IMR-90 (cell line): ENCODE results near the gene RASGRF2. TPM values are rescaled to one million over a fixed set of nuclear protein-coding genes. Genes with fewer than 3 reads are reported as not detected.

Experiments used
- ATAC-seq: fragments of 200-7000 bp; cut with Tn5 transposase; 2 replicates; pipeline ENCODE4 v1.9.1; 2020; ENCODE audit warnings: low read depth, mild to moderate bottlenecking, moderate library complexity
- BruUV-seq: library from RNA; stranded (reverse); fragments of 400-500 nt; replicated peaks from 2 replicates; lab custom pipeline; 2021; lab: Mats Ljungman, UMichigan
- CTCF ChIA-PET: fragments of 300-600 bp; formaldehyde crosslinking; extraction: SDS; loops from one replicate; lab custom pipeline; 2021; ENCODE audit warnings: antibody characterized with exemption; lab: Yijun Ruan, JAX
- POLR2A ChIA-PET: fragments of 300-600 bp; sonication (Branson Sonifier 250); formaldehyde crosslinking; loops from one replicate; lab custom pipeline; 2022; ENCODE audit warnings: antibody characterized with exemption; ENCODE audit not compliant: unreplicated experiment; lab: Charles Lee
- DNase-seq: peaks from one replicate; pipeline ENCODE4 v3.0.0; 2013
- H2AFZ ChIP-seq: replicated peaks from 2 replicates; pipeline ENCODE3; 2013; ENCODE audit warnings: low read length, mild to moderate bottlenecking; ENCODE audit not compliant: poor library complexity
- H2AK5ac ChIP-seq: 2 replicates; pipeline ENCODE4 v1.6.1; 2013; ENCODE audit warnings: low read depth, low read length, inconsistent platforms
- H2AK9ac ChIP-seq: replicated peaks from 2 replicates; pipeline ENCODE3; 2013; ENCODE audit warnings: mild to moderate bottlenecking, low read depth, low read length, moderate library complexity; ENCODE audit not compliant: poor library complexity
- H2BK120ac ChIP-seq: 2 replicates; pipeline ENCODE4 v1.6.1; 2013; ENCODE audit warnings: low read depth, low read length, inconsistent platforms
- H2BK15ac ChIP-seq: 3 replicates; pipeline ENCODE4 v1.6.1; 2013; ENCODE audit warnings: low read depth, low read length, inconsistent platforms
- H2BK20ac ChIP-seq: 2 replicates; pipeline ENCODE4 v1.6.1; 2013; ENCODE audit warnings: low read depth, mild to moderate bottlenecking, inconsistent platforms, low read length, moderate library complexity
- H2BK5ac ChIP-seq: 2 replicates; pipeline ENCODE4 v1.6.1; 2013; ENCODE audit warnings: mild to moderate bottlenecking, low read depth, low read length, inconsistent platforms; ENCODE audit not compliant: poor library complexity, severe bottlenecking
- H3K14ac ChIP-seq: replicated peaks from 2 replicates; pipeline ENCODE4 v1.6.1; 2013; ENCODE audit warnings: low read depth, low read length, inconsistent platforms
- H3K18ac ChIP-seq: 2 replicates; pipeline ENCODE4 v1.6.1; 2013; ENCODE audit warnings: low read depth, low read length, control low read depth
- H3K23ac ChIP-seq: 2 replicates; pipeline ENCODE4 v1.6.1; 2013; ENCODE audit warnings: low read depth, low read length, inconsistent platforms
- H3K27ac ChIP-seq: 2 replicates; pipeline ENCODE4 v1.5.1; 2013; ENCODE audit warnings: mild to moderate bottlenecking, control low read depth, low read length; ENCODE audit not compliant: insufficient read depth
- H3K27me3 ChIP-seq: 2 replicates; pipeline ENCODE4 v1.6.1; 2013; ENCODE audit warnings: low read length; ENCODE audit not compliant: control insufficient read depth, insufficient read depth
- H3K36me3 ChIP-seq: 2 replicates; pipeline ENCODE4 v1.6.1; 2013; ENCODE audit warnings: low read length, mixed read lengths; ENCODE audit not compliant: control insufficient read depth, insufficient read depth
- H3K4ac ChIP-seq: 2 replicates; pipeline ENCODE4 v1.6.1; 2013; ENCODE audit warnings: low read depth, low read length, inconsistent platforms
- H3K4me1 ChIP-seq: 2 replicates; pipeline ENCODE4 v1.6.1; 2013; ENCODE audit warnings: low read length, mixed read lengths; ENCODE audit not compliant: control insufficient read depth, insufficient read depth
- H3K4me2 ChIP-seq: 2 replicates; pipeline ENCODE4 v1.6.1; 2013; ENCODE audit warnings: low read depth, mild to moderate bottlenecking, control low read depth, low read length, moderate library complexity
- H3K4me3 ChIP-seq: 2 replicates; pipeline ENCODE4 v1.5.1; 2013; ENCODE audit warnings: low read depth, mild to moderate bottlenecking, control low read depth, low read length, moderate library complexity; ENCODE audit not compliant: insufficient read depth
- H3K56ac ChIP-seq: 2 replicates; pipeline ENCODE4 v1.6.1; 2013; ENCODE audit warnings: low read length, inconsistent platforms; ENCODE audit not compliant: insufficient read depth; ENCODE audit errors: extremely low read depth
- H3K79me1 ChIP-seq, 2 experiments: 2 replicates each; pipeline ENCODE4 v1.6.1; 2013; ENCODE audit warnings: low read length in 2 of 2, inconsistent platforms in 1 of 2, low read depth in 1 of 2
- H3K9ac ChIP-seq: 2 replicates; pipeline ENCODE4 v1.6.1; 2013; ENCODE audit warnings: low read depth, low read length, control low read depth
- H3K9me1 ChIP-seq: 2 replicates; pipeline ENCODE4 v1.6.1; 2013; ENCODE audit warnings: low read length, inconsistent platforms; ENCODE audit not compliant: insufficient read depth
- H3K9me3 ChIP-seq: 2 replicates; pipeline ENCODE4 v1.6.1; 2013; ENCODE audit warnings: low read length; ENCODE audit not compliant: control insufficient read depth, insufficient read depth
- H4K20me1 ChIP-seq: 2 replicates; pipeline ENCODE4 v1.6.1; 2013; ENCODE audit warnings: low read length, inconsistent platforms; ENCODE audit not compliant: insufficient read depth
- H4K5ac ChIP-seq: 2 replicates; pipeline ENCODE4 v1.6.1; 2013; ENCODE audit warnings: mild to moderate bottlenecking, low read depth, low read length, control low read depth
- H4K8ac ChIP-seq, 2 experiments: 2 replicates each; pipeline ENCODE4 v1.6.1; 2013; ENCODE audit warnings: low read depth in 2 of 2, low read length in 2 of 2, control low read depth in 1 of 2, inconsistent platforms in 1 of 2
- H4K91ac ChIP-seq: 2 replicates; pipeline ENCODE4 v1.6.1; 2013; ENCODE audit warnings: low read depth, low read length, inconsistent platforms; ENCODE audit not compliant: insufficient read depth
- BHLHE40 ChIP-seq: fragments of 150-350 bp; IDR thresholded peaks from 2 replicates; pipeline ENCODE4 v1.6.1; 2016; ENCODE audit warnings: mild to moderate bottlenecking, low read depth, low read length
- CEBPB ChIP-seq: IDR thresholded peaks from 2 replicates; pipeline ENCODE4 v1.6.1; 2012; ENCODE audit warnings: low read depth, low read length, improper control_type of control experiment
- MAFK ChIP-seq: IDR thresholded peaks from 2 replicates; pipeline ENCODE4 v1.6.1; 2012; ENCODE audit warnings: low read depth, low read length, improper control_type of control experiment
- MAZ ChIP-seq: IDR thresholded peaks from 2 replicates; pipeline ENCODE4 v1.6.1; 2012; ENCODE audit warnings: low read depth, mild to moderate bottlenecking, low read length, improper control_type of control experiment, moderate library complexity, borderline replicate concordance
- MXI1 ChIP-seq: IDR thresholded peaks from 2 replicates; pipeline ENCODE4 v1.6.1; 2012; ENCODE audit warnings: low read depth, mild to moderate bottlenecking, low read length, moderate library complexity, borderline replicate concordance
- NFE2L2 ChIP-seq: fragments of 150-350 bp; IDR thresholded peaks from 2 replicates; pipeline ENCODE4 v1.6.1; 2016; ENCODE audit warnings: low read depth, mild to moderate bottlenecking, low read length
- POLR2A ChIP-seq: IDR thresholded peaks from 2 replicates; pipeline ENCODE4 v1.6.1; 2012; ENCODE audit warnings: mild to moderate bottlenecking, low read depth, low read length
- RAD21 ChIP-seq: IDR thresholded peaks from 2 replicates; pipeline ENCODE4 v1.6.1; 2012; ENCODE audit warnings: low read length, improper control_type of control experiment
- RCOR1 ChIP-seq: IDR thresholded peaks from 2 replicates; pipeline ENCODE4 v1.6.1; 2012; ENCODE audit warnings: mild to moderate bottlenecking, low read length, improper control_type of control experiment; ENCODE audit not compliant: insufficient replicate concordance
- RFX5 ChIP-seq: IDR thresholded peaks from 2 replicates; pipeline ENCODE4 v1.8.0; 2012; ENCODE audit warnings: low read depth, mild to moderate bottlenecking, low read length, moderate library complexity
- SMC3 ChIP-seq: fragments of 150-350 bp; IDR thresholded peaks from 2 replicates; pipeline ENCODE4 v1.6.1; 2016; ENCODE audit warnings: low read depth, mild to moderate bottlenecking, antibody characterized with exemption, low read length, moderate library complexity
- WGBS, 2 experiments: methylation state at CpG; one replicate each; pipeline versions ENCODE4 v1.1.5 to v1.1.7; 2013; ENCODE audit warnings: missing lambda C conversion rate in 2 of 2; ENCODE audit not compliant: insufficient read length in 1 of 2; ENCODE audit errors: extremely low coverage in 2 of 2; 5-methylcytosine and 5-hydroxymethylcytosine counted together
- dilution Hi-C: fragments of 300-500 bp; cut with HindIII; formaldehyde crosslinking; loops from one replicate; pipeline ENCODE4 v1.14.3; 2018; ENCODE audit warnings: low sequenced_read_pairs; ENCODE audit not compliant: unreplicated experiment
- in situ Hi-C: fragments of 300-500 bp; cut with MboI; formaldehyde crosslinking; loops from 3 replicates; pipeline ENCODE4 v1.14.3; 2019; ENCODE audit warnings: low sequenced_read_pairs, inconsistent platforms, mixed read lengths
- intact Hi-C: fragments of 100-400 bp; cut with micrococcal nuclease; formaldehyde crosslinking; loops from 2 replicates; pipeline ENCODE4 v1.10.0; 2022
- polyA plus RNA-seq, 3 experiments: library from polyadenylated mRNA; depleted of rRNA; stranded (reverse); fragments of >200 nt; gene quantifications; 2 replicates each; pipeline ENCODE4 v1.2.3, GENCODE V29; 2012; ENCODE audit warnings: low replicate concordance in 1 of 3
- total RNA-seq: library from RNA; depleted of rRNA; stranded (reverse); fragments of >200 nt; gene quantifications from 2 replicates; pipeline ENCODE4 v1.2.3, GENCODE V29; 2012
- TF ChIP-seq, protein P1 (sequence below): fragments of 150-350 bp; IDR thresholded peaks from 2 replicates; pipeline ENCODE4 v1.6.1; 2017; ENCODE audit warnings: mild to moderate bottlenecking, antibody characterized with exemption, low read length, low read depth
- TF ChIP-seq, protein P2 (sequence below): fragments of 150-350 bp; IDR thresholded peaks from 2 replicates; pipeline ENCODE4 v1.6.1; 2016; ENCODE audit warnings: low read depth, mild to moderate bottlenecking, low read length, moderate library complexity, borderline replicate concordance
- TF ChIP-seq, protein P3 (sequence below): conservative IDR thresholded peaks from 2 replicates; pipeline ENCODE4 v1.5.1; 2012; ENCODE audit warnings: mild to moderate bottlenecking, low read depth, low read length, improper control_type of control experiment

Gene RASGRF2
- total and polyA plus RNA-seq, 2 of the 4 experiments (the other 2 are of a cell fraction): 2.9 to 5.0 TPM

DNA sequence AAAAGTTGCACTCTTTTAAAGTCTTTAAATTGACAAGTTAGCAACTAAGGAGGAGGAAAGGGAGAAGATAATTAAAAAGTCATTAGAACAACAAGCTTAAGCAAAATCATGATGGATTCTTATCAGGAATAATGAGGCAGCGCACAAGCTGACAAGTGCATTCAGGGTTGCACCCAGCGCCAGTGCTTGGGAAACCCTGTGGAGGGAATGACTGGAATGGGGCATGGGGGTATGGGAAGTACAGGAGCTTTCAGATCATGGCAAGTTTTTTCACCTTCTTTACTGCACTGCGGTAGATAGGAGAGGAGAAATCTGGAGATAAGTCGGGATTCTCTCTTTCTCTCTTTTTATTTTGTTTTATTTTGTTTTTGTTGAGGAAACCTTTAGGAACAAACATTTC lies 155.1 kb downstream of the RASGRF2 start:
- ATAC-seq: no peak
- no peak overlapping the region for H3K9ac ChIP-seq
- no TSS peak for BruUV-seq
- H2BK5ac ChIP-seq: no peak overlapping the region
- ChIA-PET POLR2A (no interaction called here), CTCF (no interaction called here)
- no peak overlapping the region for H4K91ac ChIP-seq
- TF ChIP-seq, protein P1, sequence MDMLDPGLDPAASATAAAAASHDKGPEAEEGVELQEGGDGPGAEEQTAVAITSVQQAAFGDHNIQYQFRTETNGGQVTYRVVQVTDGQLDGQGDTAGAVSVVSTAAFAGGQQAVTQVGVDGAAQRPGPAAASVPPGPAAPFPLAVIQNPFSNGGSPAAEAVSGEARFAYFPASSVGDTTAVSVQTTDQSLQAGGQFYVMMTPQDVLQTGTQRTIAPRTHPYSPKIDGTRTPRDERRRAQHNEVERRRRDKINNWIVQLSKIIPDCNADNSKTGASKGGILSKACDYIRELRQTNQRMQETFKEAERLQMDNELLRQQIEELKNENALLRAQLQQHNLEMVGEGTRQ: no peak
- TF ChIP-seq MAFK (no peak), RFX5 (no peak), MXI1 (no peak), BHLHE40 (no peak), RAD21 (no peak), CEBPB (no peak), SMC3 (no peak), MAZ (no peak), POLR2A (no peak), NFE2L2 (no peak), RCOR1 (no peak)
- TF ChIP-seq, protein P2, sequence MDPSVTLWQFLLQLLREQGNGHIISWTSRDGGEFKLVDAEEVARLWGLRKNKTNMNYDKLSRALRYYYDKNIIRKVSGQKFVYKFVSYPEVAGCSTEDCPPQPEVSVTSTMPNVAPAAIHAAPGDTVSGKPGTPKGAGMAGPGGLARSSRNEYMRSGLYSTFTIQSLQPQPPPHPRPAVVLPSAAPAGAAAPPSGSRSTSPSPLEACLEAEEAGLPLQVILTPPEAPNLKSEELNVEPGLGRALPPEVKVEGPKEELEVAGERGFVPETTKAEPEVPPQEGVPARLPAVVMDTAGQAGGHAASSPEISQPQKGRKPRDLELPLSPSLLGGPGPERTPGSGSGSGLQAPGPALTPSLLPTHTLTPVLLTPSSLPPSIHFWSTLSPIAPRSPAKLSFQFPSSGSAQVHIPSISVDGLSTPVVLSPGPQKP: no peak
- TF ChIP-seq, protein P3, sequence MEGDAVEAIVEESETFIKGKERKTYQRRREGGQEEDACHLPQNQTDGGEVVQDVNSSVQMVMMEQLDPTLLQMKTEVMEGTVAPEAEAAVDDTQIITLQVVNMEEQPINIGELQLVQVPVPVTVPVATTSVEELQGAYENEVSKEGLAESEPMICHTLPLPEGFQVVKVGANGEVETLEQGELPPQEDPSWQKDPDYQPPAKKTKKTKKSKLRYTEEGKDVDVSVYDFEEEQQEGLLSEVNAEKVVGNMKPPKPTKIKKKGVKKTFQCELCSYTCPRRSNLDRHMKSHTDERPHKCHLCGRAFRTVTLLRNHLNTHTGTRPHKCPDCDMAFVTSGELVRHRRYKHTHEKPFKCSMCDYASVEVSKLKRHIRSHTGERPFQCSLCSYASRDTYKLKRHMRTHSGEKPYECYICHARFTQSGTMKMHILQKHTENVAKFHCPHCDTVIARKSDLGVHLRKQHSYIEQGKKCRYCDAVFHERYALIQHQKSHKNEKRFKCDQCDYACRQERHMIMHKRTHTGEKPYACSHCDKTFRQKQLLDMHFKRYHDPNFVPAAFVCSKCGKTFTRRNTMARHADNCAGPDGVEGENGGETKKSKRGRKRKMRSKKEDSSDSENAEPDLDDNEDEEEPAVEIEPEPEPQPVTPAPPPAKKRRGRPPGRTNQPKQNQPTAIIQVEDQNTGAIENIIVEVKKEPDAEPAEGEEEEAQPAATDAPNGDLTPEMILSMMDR: no peak
- intact Hi-C loops (no loop called here), dilution Hi-C loops (no loop called here), in situ Hi-C loops (no loop called here)
- no peak overlapping the region for H2AK9ac ChIP-seq
- no peak overlapping the region for H4K5ac ChIP-seq
- H3K27ac ChIP-seq: no peak overlapping the region
- no peak overlapping the region for H4K8ac ChIP-seq
- H2AFZ ChIP-seq: no peak overlapping the region
- H3K79me1 ChIP-seq: peaks cover 0 to 13% of the 10 kb centered on the region in 2 experiments; a peak in 1 of 4 replicates
- H2BK120ac ChIP-seq: no peak overlapping the region
- H2BK20ac ChIP-seq: no peak overlapping the region
- H2BK15ac ChIP-seq: no peak overlapping the region
- H3K27me3 ChIP-seq: no peaks in the 10 kb centered on the region
- no peak overlapping the region for H3K23ac ChIP-seq
- no peak overlapping the region for H2AK5ac ChIP-seq
- no peaks in the 10 kb centered on the region for H3K4me1 ChIP-seq
- peaks cover 27% of the 10 kb centered on the region for H3K36me3 ChIP-seq
- H3K4ac ChIP-seq: no peak overlapping the region
- H3K4me3 ChIP-seq: no peak overlapping the region
- no peaks in the 10 kb centered on the region for H4K20me1 ChIP-seq
- no peak overlapping the region for H3K4me2 ChIP-seq
- no peak overlapping the region for H3K18ac ChIP-seq
- H3K9me3 ChIP-seq: no peaks in the 10 kb centered on the region
- WGBS, 2 experiments: no CpG with 5 or more reads among the region's 4 CpGs
- H3K14ac ChIP-seq: no peak overlapping the region
- no peak overlapping the region for H3K56ac ChIP-seq
- H3K9me1 ChIP-seq: no peaks in the 10 kb centered on the region; the same call in 1 of the 2 replicates
- DNase-seq: no peak
